GM12878 (cell line): Measurements from ENCODE around the gene ADRB1. TPM values are rescaled to one million over a fixed set of nuclear protein-coding genes. Genes with fewer than 3 reads are reported as not detected.

Experiments used
- ATAC-seq: fragments of 200-7000 bp; cut with Tn5 transposase; 3 replicates; pipeline ENCODE4 v1.9.1; 2020; ENCODE audit warnings: mild to moderate bottlenecking, moderate library complexity
- BruUV-seq: library from RNA; stranded (reverse); fragments of 400-500 nt; replicated peaks from 2 replicates; lab custom pipeline; 2021; lab: Mats Ljungman, UMichigan
- CTCF ChIA-PET: fragments of 300-600 bp; sonication (Branson Sonifier 250); formaldehyde crosslinking; extraction: SDS; loops from one replicate; lab custom pipeline; 2021; ENCODE audit warnings: inconsistent platforms; lab: Yijun Ruan, JAX
- POLR2A ChIA-PET: fragments of 350-600 bp; formaldehyde crosslinking; extraction: SDS; loops from one replicate; lab custom pipeline; 2021; ENCODE audit warnings: inconsistent platforms; lab: Charles Lee
- RAD21 ChIA-PET: fragments of 300-600 bp; sonication (Branson Sonifier 250); formaldehyde crosslinking; loops from one replicate; lab custom pipeline; 2023; ENCODE audit warnings: antibody characterized with exemption; ENCODE audit not compliant: unreplicated experiment; lab: Charles Lee
- SMC1A ChIA-PET: fragments of 300-600 bp; sonication (Branson Sonifier 250); formaldehyde crosslinking; loops from one replicate; lab custom pipeline; 2023; ENCODE audit not compliant: unreplicated experiment, uncharacterized antibody; lab: Charles Lee
- DNase-seq: peaks from one replicate; pipeline ENCODE4 v3.0.0-alpha.2; 2011; ENCODE audit warnings: low read depth, low spot score
- FAIRE-seq: peaks from 3 replicates; lab custom pipeline; 2011; peaks lifted over from hg19 to GRCh38; lab: Jason Lieb, UNC
- H2AFZ ChIP-seq: 2 replicates; pipeline ENCODE4 v1.6.0; 2011; ENCODE audit warnings: low read depth, low read length, control low read depth; ENCODE audit not compliant: control insufficient read depth
- H3K27ac ChIP-seq: 2 replicates; pipeline ENCODE4 v1.5.1; 2011; ENCODE audit warnings: control low read depth; ENCODE audit not compliant: control insufficient read depth, insufficient read depth
- H3K27me3 ChIP-seq, 2 experiments: replicated peaks in 1 of 2; 2 replicates each; pipeline versions ENCODE4 v1.6.0 to v1.6.1; 2011; ENCODE audit warnings: low read length in 1 of 2; ENCODE audit not compliant: control insufficient read depth in 2 of 2, insufficient read depth in 2 of 2
- H3K36me3 ChIP-seq, 2 experiments: 2 replicates each; pipeline ENCODE4 v1.5.1; 2011; ENCODE audit warnings: low read length in 1 of 2; ENCODE audit not compliant: control insufficient read depth in 2 of 2, insufficient read depth in 2 of 2
- H3K4me1 ChIP-seq: 2 replicates; pipeline ENCODE4 v1.6.1; 2011; ENCODE audit warnings: mild to moderate bottlenecking, low read length, moderate library complexity, mixed read lengths; ENCODE audit not compliant: control insufficient read depth, insufficient read depth
- H3K4me2 ChIP-seq: 2 replicates; pipeline ENCODE4 v1.6.0; 2011; ENCODE audit warnings: control low read depth; ENCODE audit not compliant: control insufficient read depth, insufficient read depth
- H3K4me3 ChIP-seq: fragments of 200-600 bp; sonication (generic); 2 replicates; pipeline ENCODE4 v1.5.1; 2016
- H3K79me2 ChIP-seq: 2 replicates; pipeline ENCODE4 v1.6.0; 2011; ENCODE audit warnings: low read length; ENCODE audit not compliant: control insufficient read depth, insufficient read depth
- H3K9ac ChIP-seq: 2 replicates; pipeline ENCODE4 v1.8.0; 2011; ENCODE audit warnings: low read length, control low read depth, mixed read lengths; ENCODE audit not compliant: control insufficient read depth, insufficient read depth
- H3K9me3 ChIP-seq: replicated peaks from 3 replicates; pipeline ENCODE4 v1.5.1; 2011; ENCODE audit warnings: mild to moderate bottlenecking, low read length; ENCODE audit not compliant: control insufficient read depth, insufficient read depth
- H4K20me1 ChIP-seq: 2 replicates; pipeline ENCODE4 v1.6.0; 2011; ENCODE audit not compliant: control insufficient read depth, insufficient read depth
- BACH1 ChIP-seq: fragments of 450-650 bp; IDR thresholded peaks from 2 replicates; pipeline ENCODE4 v1.6.1; 2017; ENCODE audit warnings: mild to moderate bottlenecking, borderline replicate concordance
- CHD1 ChIP-seq: IDR thresholded peaks from 2 replicates; pipeline ENCODE4 v1.6.1; 2012; ENCODE audit warnings: low read depth, low read length, improper control_type of control experiment
- DPF2 ChIP-seq: fragments of 450-650 bp; IDR thresholded peaks from 2 replicates; pipeline ENCODE4 v1.6.1; 2017; ENCODE audit warnings: mild to moderate bottlenecking
- HDAC2 ChIP-seq: fragments of 200-600 bp; sonication (generic); IDR thresholded peaks from 2 replicates; pipeline ENCODE4 v1.6.1; 2017
- JUND ChIP-seq: IDR thresholded peaks from 2 replicates; pipeline ENCODE4 v1.6.1; 2012; ENCODE audit warnings: low read depth, mild to moderate bottlenecking, low read length, improper control_type of control experiment, moderate library complexity
- KAT2A ChIP-seq: conservative IDR thresholded peaks from 2 replicates; pipeline ENCODE4 v1.6.1; 2011; ENCODE audit warnings: low read depth, low read length; ENCODE audit not compliant: control insufficient read depth
- KLF5 ChIP-seq: fragments of 450-650 bp; IDR thresholded peaks from 2 replicates; pipeline ENCODE4 v1.6.1; 2014; ENCODE audit warnings: mild to moderate bottlenecking; ENCODE audit not compliant: partially characterized antibody
- NR2C2 ChIP-seq: IDR thresholded peaks from 2 replicates; pipeline ENCODE4 v1.6.1; 2011; ENCODE audit warnings: borderline replicate concordance, low read depth; ENCODE audit not compliant: control insufficient read depth, insufficient read length
- RAD51 ChIP-seq: fragments of 450-650 bp; IDR thresholded peaks from 2 replicates; pipeline ENCODE4 v1.6.1; 2016; ENCODE audit warnings: moderate library complexity, mild to moderate bottlenecking, inconsistent platforms
- SMAD1 ChIP-seq: fragments of 450-650 bp; IDR thresholded peaks from 2 replicates; pipeline ENCODE4 v1.6.1; 2018; ENCODE audit warnings: mild to moderate bottlenecking, low read depth; ENCODE audit not compliant: partially characterized antibody
- SP1 ChIP-seq: IDR thresholded peaks from one replicate; pipeline ENCODE4 v1.6.1; 2011; ENCODE audit warnings: low read depth, low read length
- STAT3 ChIP-seq: IDR thresholded peaks from 2 replicates; pipeline ENCODE4 v1.6.1; 2011; ENCODE audit warnings: low read depth, low read length, improper control_type of control experiment
- TCF3 ChIP-seq: IDR thresholded peaks from 2 replicates; pipeline ENCODE4 v1.6.1; 2012; ENCODE audit warnings: low read depth, mild to moderate bottlenecking, low read length, borderline replicate concordance; ENCODE audit not compliant: insufficient read depth
- TCF7 ChIP-seq: IDR thresholded peaks from 2 replicates; pipeline ENCODE4 v1.6.1; 2014; ENCODE audit warnings: antibody characterized with exemption, borderline replicate concordance
- ZZZ3 ChIP-seq: IDR thresholded peaks from 2 replicates; pipeline ENCODE4 v1.6.1; 2011; ENCODE audit warnings: low read depth; ENCODE audit not compliant: control insufficient read depth, insufficient read length
- whole genome bisulfite sequencing: methylation state at CpG from one replicate; pipeline ENCODE4 v1.1.6; 2016; ENCODE audit warnings: low lambda C conversion rate; ENCODE audit not compliant: insufficient replicate concordance, insufficient coverage; ENCODE audit errors: missing lambda C conversion rate; 5-methylcytosine and 5-hydroxymethylcytosine counted together
- in situ Hi-C: fragments of 300-500 bp; cut with MboI; formaldehyde crosslinking; loops from 9 replicates; pipeline ENCODE4 v1.14.3; 2018; ENCODE audit warnings: mixed read lengths
- intact Hi-C: fragments of 100-400 bp; cut with micrococcal nuclease; formaldehyde crosslinking; loops from one replicate; pipeline ENCODE4 v1.14.2; 2022; ENCODE audit not compliant: unreplicated experiment
- polyA plus RNA-seq, 11 experiments: library from polyadenylated mRNA; depleted of rRNA in 4 of 11; unstranded in 6 of 11; stranded (reverse) in 5 of 11; fragments of >200 nt; fragmentation: Nextera tagmentation in 4 of 11; fragmentation: Illumina TruSeq in 1 of 11; extraction: Ambion mirVana in 4 of 11; extraction: Trizol in 1 of 11; gene quantifications; 1 replicate in 1 of 11; 2 replicates in 10 of 11; pipeline versions ENCODE4 v1.2.1 to v1.2.3, GENCODE V29; 2011 to 2016; ENCODE audit warnings: inconsistent platforms in 2 of 11, missing spikeins in 2 of 11, low read depth in 1 of 11
- total RNA-seq, 4 experiments: library from RNA; depleted of rRNA in 3 of 4; stranded (reverse); fragments of >200 nt in 3 of 4; fragmentation: Illumina TruSeq in 1 of 4; extraction: Trizol in 1 of 4; gene quantifications; 2 replicates each; pipeline versions ENCODE4 v1.2.1 to v1.2.3, GENCODE V29; 2013 to 2021
- TF ChIP-seq, protein P1 (sequence below): fragments of 450-650 bp; IDR thresholded peaks from 2 replicates; pipeline ENCODE4 v1.6.1; 2017; ENCODE audit warnings: borderline replicate concordance
- TF ChIP-seq, protein P2 (sequence below): fragments of 450-650 bp; IDR thresholded peaks from 2 replicates; pipeline ENCODE4 v1.6.1; 2016; ENCODE audit warnings: mild to moderate bottlenecking

ADRB1 gene
- total and polyA plus RNA-seq, 10 of the 15 experiments (the other 5 are each of a cell fraction or from before 2014, with no cell fraction given): 0.26 to 4.5 (median 1.1) TPM

GRCh38 chr10:114059561-114059960 is 15.9 kb downstream of the ADRB1 start:
- DNase-seq (no peak), ATAC-seq (no peak)
- H3K9me3 ChIP-seq: no peaks in the 10 kb centered on the region; the same call in 2 of the 3 replicates
- ChIA-PET CTCF (interaction anchor here (0.8 to 2.9 kb wide), 3 partner anchors 9 to 12 kb away, joined by 3 to 15 read pairs (median 3); no protein-coding TSS in a partner anchor), POLR2A (interaction anchor here (0.7 kb wide), 1 partner anchor 13 kb away, joined by 3 read pairs; no protein-coding TSS in a partner anchor)
- H3K4me1 ChIP-seq: no peaks in the 10 kb centered on the region
- intact Hi-C loops: no loop called here
- no peak overlapping the region for H3K27ac ChIP-seq
- no peak overlapping the region for H2AFZ ChIP-seq
- H3K27me3 ChIP-seq: no peaks in the 10 kb centered on the region; a peak in 2 of 4 replicates
- no peak overlapping the region for H3K4me3 ChIP-seq
- no peak overlapping the region for H3K9ac ChIP-seq
- TF ChIP-seq SP1 (no peak), DPF2 (no peak), ZZZ3 (no peak), SMAD1 (no peak), CHD1 (no peak), TCF7 (no peak), NR2C2 (no peak), JUND (no peak)
- TF ChIP-seq, all 136 proteins: peak for 0
- H4K20me1 ChIP-seq: no peaks in the 10 kb centered on the region
- no peaks in the 10 kb centered on the region for H3K36me3 ChIP-seq
- H3K4me2 ChIP-seq: no peak overlapping the region
- no TSS peak for BruUV-seq
- in situ Hi-C loops: no loop called here
- FAIRE-seq: no peak
- SMC1A ChIA-PET: interaction anchor here (1.0 to 2.3 kb wide), 5 partner anchors 9 to 42 kb away, joined by 3 to 13 read pairs (median 4); no protein-coding TSS in a partner anchor
- H3K79me2 ChIP-seq: no peaks in the 10 kb centered on the region
- RAD21 ChIA-PET: interaction anchor here (0.8 kb wide), 1 partner anchor 98 kb away, joined by 3 read pairs; no protein-coding TSS in a partner anchor

DNA sequence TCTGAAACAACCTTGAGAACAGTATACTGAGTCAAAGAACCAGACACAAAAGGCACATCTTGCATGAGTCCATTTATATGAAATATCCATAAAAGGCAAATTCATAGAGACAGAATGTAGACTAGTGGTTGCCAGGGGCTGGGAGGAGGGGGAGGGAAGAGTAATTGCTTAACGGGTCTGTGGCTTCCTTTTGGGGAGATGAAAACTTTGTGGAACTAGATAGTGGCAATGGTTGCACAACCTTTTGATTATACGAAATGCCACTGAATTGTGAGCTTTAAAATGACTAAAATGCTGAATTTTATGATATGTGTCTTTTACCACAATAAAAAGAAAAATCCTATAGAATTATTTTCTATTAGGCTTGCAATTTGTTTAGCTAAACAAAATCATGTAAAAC is 16.8 kb downstream of the ADRB1 start:
- H4K20me1 ChIP-seq: no peaks in the 10 kb centered on the region
- H3K27ac ChIP-seq: no peak overlapping the region
- TF ChIP-seq TCF3: no peak
- no peak for TF ChIP-seq KLF5
- TF ChIP-seq, protein P1, sequence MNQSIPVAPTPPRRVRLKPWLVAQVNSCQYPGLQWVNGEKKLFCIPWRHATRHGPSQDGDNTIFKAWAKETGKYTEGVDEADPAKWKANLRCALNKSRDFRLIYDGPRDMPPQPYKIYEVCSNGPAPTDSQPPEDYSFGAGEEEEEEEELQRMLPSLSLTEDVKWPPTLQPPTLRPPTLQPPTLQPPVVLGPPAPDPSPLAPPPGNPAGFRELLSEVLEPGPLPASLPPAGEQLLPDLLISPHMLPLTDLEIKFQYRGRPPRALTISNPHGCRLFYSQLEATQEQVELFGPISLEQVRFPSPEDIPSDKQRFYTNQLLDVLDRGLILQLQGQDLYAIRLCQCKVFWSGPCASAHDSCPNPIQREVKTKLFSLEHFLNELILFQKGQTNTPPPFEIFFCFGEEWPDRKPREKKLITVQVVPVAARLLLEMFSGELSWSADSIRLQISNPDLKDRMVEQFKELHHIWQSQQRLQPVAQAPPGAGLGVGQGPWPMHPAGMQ: no peak
- TF ChIP-seq KAT2A: no peak
- TF ChIP-seq RAD51: no peak
- TF ChIP-seq, protein P2, sequence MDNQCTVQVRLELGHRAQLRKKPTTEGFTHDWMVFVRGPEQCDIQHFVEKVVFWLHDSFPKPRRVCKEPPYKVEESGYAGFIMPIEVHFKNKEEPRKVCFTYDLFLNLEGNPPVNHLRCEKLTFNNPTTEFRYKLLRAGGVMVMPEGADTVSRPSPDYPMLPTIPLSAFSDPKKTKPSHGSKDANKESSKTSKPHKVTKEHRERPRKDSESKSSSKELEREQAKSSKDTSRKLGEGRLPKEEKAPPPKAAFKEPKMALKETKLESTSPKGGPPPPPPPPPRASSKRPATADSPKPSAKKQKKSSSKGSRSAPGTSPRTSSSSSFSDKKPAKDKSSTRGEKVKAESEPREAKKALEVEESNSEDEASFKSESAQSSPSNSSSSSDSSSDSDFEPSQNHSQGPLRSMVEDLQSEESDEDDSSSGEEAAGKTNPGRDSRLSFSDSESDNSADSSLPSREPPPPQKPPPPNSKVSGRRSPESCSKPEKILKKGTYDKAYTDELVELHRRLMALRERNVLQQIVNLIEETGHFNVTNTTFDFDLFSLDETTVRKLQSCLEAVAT: no peak
- TF ChIP-seq HDAC2: no peak
- TF ChIP-seq BACH1: no peak
- no peak for TF ChIP-seq STAT3
- TF ChIP-seq, all 136 proteins: peak for 0
- Histone ChIP-seq H3K79me2 (no peaks in the 10 kb centered on the region), H3K36me3 (no peaks in the 10 kb centered on the region), H3K4me3 (no peak overlapping the region), H3K9me3 (no peaks in the 10 kb centered on the region; the same call in 2 of the 3 replicates), H3K27me3 (no peaks in the 10 kb centered on the region; a peak in 2 of 4 replicates), H3K9ac (no peak overlapping the region), H2AFZ (no peak overlapping the region), H3K4me1 (no peaks in the 10 kb centered on the region), H3K4me2 (no peak overlapping the region)
- intact Hi-C loops (no loop called here), in situ Hi-C loops (no loop called here)
- 30% methylated on average over 2 of the region's 2 CpGs for WGBS
- ChIA-PET POLR2A (interaction anchor here (0.6 kb wide), 1 partner anchor 13 kb away, joined by 3 read pairs; no protein-coding TSS in a partner anchor), CTCF (interaction anchor here (0.7 to 2.4 kb wide), 3 partner anchors 11 to 106 kb away, joined by 3 to 6 read pairs (median 3); no protein-coding TSS in a partner anchor), RAD21 (no interaction called here), SMC1A (interaction anchor here (0.7 to 2.4 kb wide), 8 partner anchors 8 to 128 kb away, joined by 3 to 13 read pairs (median 4); no protein-coding TSS in a partner anchor)
- no TSS peak for BruUV-seq
- ATAC-seq (no peak), DNase-seq (no peak), FAIRE-seq (no peak)
